Right renal cortex interstitium (tissue), 3 donors: ENCODE results near the gene RNF166. TPM values are rescaled to one million over a fixed set of nuclear protein-coding genes. Genes with fewer than 3 reads are reported as not detected.

Experiments
- DNase-seq, 3 donors: peaks; one replicate each; pipeline ENCODE4 v3.0.0-alpha.2; 2013; ENCODE audit warnings: low read depth in 3 of 3, low spot score in 2 of 3
- polyA plus RNA-seq, 3 donors: library from polyadenylated mRNA; unstranded; fragments of 120-200 nt; gene quantifications; one replicate each; pipeline ENCODE4 v1.2.1, GENCODE V29; 2013; ENCODE audit not compliant: insufficient read length in 3 of 3

Gene RNF166
- polyA plus RNA-seq, 3 donors: 13.2 to 15.2 (median 14.2) TPM

DNA sequence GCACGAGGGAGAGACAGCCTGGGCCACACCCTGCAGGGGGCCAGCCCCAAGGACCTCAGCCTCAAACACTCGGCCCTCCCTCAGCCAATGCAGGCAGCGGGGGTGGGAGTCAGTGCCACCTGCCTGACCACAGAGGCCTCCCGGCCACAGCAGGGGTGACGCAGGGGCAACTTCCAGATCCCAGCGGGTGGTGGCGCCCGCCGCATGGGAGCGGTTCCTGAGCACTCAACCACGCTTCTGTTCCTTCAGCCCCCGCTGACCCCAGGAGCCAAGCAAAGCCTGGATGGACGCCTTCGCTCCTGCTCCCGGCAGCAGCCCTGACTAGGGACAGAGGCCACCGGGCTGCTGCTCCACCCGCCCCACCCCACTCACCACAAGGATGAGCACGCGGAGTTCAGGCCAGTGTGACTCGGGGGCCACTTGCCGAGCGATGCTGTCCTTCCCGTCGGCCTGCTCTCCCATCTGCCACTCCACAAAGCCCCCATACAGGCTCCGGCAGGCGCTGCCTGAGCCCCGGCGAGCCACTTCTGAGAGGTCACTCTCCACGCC, 50.4 kb downstream of the RNF166 start:
- DNase-seq: no peak

- no peak for DNase-seq
Measured at GRCh38 chr16:88655053-88655732, 51.0 kb downstream of the RNF166 start.

DNA sequence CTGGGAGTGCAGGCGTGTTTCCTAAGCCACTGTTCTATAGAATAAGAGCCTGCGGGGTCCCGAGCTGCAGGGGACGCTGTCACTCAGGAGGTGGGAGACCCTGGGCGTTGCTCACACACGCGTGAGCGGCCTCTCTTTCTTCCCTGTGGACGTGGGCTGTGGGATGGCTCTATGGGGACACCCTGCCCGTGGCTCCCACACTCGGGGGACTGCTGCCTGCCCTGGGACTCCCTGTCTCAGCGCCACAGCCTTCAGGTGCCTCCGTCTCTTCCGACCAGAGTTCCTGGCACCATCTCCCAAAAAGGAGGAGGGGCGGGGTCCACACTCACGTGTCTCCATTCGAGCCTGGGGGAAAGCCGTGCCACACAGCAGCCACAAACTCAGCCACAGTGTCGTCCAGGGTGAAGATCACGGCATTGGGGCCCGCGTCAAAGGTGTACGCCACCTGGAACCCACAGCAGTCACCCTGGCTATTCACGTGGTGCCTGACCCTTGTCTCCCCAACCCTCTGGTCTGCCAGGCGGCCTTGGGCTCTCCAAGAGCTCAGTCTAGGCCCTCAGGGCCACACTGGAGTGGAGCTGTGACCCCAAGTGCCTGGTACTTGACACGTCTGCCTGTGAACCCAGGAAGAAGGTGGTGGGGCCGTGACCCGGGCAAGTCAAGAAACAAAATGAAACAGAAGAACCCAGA, 51.7 kb downstream of the RNF166 start:
- no peak for DNase-seq

- no peak for DNase-seq
Measured at GRCh38 chr16:88653596-88654362, 52.4 kb downstream of the RNF166 start.

DNA sequence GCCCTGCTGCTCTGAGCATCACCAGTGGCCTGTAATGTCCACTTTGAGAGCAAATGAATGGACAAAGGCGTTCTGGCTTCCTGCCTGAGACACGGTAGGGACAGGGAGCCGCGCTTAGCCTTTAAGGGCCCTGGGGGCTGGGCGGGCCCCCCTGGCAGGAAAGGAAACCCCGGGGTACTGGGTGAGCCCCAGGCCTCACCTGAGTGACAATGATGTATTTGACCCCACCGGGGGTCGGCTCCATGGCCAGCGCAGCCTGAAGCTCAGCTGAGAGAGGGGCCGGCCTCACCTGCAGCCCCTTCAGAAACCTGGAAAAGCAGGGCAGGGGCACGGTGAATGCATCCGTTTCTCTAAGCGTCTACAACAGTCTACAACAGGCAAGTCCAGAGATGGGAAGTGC, 53.1 kb downstream of the RNF166 start:
- no peak for DNase-seq

DNA sequence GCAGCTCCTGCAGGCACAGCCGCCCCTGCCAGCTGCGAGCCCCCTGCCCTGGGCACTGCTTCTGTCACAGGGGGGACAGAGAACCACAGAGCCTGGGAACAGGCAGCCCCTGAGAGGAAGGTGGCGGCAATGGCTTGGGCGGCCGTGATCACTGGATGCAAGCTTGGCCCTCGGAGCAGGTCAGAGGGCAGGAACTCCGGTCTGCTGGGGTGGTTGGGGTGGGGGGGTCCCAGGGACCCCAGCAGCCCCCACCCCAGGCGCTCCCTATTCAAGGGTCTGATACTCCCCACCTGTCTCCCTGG, 53.5 kb downstream of the RNF166 start:
- DNase-seq: no peak

- DNase-seq: no peak
Measured at GRCh38 chr16:88651989-88652761, 54.0 kb downstream of the RNF166 start.

DNA sequence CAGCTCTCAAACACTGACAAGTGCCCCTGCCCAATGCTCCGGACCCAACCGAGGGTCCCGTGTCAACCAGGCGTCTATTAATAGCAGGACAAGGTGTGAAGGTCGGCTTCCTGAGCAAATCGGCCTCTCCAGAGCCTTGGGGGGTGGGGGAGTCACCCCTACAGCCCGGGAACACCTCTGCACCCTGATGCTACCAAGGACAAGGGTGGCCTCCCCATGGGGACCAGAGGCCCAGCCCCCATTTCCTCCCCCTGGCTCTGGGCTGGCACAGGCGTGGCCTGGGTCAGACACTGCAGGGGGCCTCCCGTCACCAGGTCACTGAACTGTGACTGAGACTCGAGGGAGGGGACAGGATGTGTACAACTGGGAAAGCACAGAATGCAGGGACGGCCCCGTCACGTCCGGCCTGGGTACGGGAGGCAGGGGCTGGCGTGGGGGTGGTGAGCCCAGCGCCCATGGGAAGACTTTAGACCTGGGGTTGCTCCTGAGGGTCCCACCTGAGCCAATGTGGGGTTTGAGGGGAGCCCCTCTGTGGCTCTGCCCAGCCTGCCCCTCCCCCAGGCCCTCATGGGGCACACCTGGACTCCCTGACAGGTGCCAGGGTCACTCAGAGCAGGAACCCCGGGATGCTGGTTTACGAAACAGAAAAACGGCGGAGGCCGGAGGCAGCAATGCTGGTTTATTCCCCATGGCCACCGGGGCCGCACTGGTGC, 54.8 kb downstream of the RNF166 start:
- DNase-seq: no peak

- no peak for DNase-seq
Measured at GRCh38 chr16:88650749-88651275, 55.4 kb downstream of the RNF166 start, which contains the start of gene CYBA. Gene CYBA (minus strand): TSS chr16:88651053. CDS start chr16:88651013, 40 bp downstream.

DNA sequence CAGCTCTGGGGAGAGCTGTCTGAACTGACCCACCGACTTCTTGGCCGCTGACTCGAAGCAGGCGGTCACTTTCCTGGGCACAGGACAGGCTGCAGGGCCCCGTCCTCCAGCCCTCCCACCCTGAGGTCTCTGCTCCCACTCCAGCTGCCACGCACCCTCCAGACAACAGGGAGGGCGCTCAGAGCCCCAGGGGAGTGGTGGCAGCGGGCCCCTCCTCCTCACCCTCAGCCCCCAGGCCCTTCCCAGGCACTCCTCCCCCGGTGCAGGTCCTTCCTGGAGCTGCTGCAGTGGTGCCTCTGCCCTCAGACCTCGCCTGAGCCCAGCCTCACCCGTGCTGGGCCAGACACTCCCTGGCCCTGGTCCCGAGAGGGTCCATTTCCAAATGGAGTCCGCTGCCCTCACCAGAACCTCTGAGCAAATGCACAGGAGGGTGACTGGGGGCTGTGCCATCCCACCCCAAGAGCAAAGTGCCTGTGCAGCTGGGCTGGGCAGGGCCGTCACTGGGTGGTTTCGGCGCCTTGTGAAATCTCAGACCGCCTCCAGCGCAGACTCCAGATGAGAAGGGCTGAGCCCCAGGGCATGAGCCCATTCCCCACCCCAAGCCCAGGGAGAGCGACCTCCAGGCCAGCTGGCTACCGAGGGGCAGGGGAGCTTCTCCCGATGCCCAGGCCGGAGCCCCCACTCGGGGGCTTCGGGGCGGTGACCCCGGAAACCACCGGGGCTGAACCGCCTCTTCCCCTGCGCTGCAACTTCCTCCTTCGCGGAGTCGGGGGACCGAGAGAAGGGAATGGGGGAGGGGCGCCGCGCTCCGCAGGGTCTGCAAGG, 56.1 kb downstream of the RNF166 start:
- no peak for DNase-seq

GRCh38 chr16:88649195-88649923, 56.8 kb downstream of the RNF166 start:
- no peak for DNase-seq

DNA sequence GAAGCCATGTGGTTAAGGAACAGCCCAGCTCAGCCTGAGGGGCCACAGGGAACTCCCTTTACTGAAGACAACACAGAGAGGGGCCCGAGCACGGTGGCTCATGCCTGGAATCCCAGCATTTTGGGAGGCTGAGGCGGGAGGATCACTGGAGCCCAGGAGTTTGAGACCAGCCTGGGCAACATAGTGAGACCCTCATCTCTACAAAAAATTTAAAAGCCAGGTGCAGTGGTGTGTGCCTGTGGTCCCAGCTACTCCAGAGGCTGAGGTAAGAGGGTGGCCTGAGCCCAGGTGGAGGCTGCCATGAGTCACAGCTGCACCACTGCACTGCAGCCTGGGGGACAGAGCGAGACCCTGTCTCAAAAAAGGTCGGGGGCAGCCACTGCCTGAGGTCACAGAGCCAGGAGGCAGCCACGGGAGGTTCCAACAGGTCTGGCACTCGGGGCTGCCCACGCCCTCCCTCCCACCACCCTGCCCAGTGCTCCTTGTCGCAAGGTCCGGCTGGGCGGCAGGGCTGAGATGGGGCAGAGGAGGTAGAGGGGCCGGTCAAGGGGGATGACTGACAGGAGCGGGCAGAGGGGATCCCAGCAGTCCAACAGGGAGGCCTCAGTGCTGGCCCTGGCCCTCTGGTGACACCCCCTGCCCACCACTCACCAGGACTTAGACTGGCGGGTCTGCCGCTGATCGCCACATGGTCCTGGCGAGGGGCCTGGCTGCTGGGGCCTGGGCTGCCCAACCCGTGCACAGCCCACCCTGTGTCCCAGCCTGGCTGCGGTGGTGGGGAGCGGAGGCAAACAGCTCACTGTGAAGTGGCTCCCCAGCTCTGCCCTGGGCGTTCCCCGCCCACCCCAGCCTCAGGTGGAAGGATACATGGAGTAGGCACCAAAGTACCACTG, 58.8 kb downstream of the RNF166 start:
- no peak for DNase-seq

Other genes with a start within 250 kb of the RNF166 start
- 10 to 100 TPM; 27.1 to 29.6 (median 29.2) TPM for gene ZC3H18, start 136.0 kb downstream of the RNF166 start, polyA plus RNA-seq
- not detected for gene IL17C, start 67.8 kb downstream of the RNF166 start, polyA plus RNA-seq
- gene CYBA, start 55.4 kb downstream of the RNF166 start, polyA plus RNA-seq: 100 to 1,000 TPM in 1 of 3 donors, 10 to 100 TPM in 2; 71.7 to 102 (median 87.1) TPM
- 10 to 100 TPM; 21.6 to 24.3 (median 24.0) TPM for gene MVD, start 43.3 kb downstream of the RNF166 start, polyA plus RNA-seq
- under 1 TPM; 0.42 to 0.62 (median 0.47) TPM for gene SNAI3, start 19.9 kb downstream of the RNF166 start, polyA plus RNA-seq
- gene CTU2, start 95 bp upstream of the RNF166 start, polyA plus RNA-seq: 10 to 100 TPM in 2 of 3 donors, 1 to 10 TPM in 1; 8.7 to 11.2 (median 10.1) TPM
- gene PIEZO1, start 78.8 kb upstream of the RNF166 start, polyA plus RNA-seq: 10 to 100 TPM; 22.6 to 33.4 (median 25.0) TPM
- 10 to 100 TPM in 2 of 3 donors, 1 to 10 TPM in 1; 9.7 to 13.7 (median 10.5) TPM for gene CDT1, start 97.4 kb upstream of the RNF166 start, polyA plus RNA-seq
- 10 to 100 TPM; 67.9 to 78.8 (median 68.8) TPM for gene APRT, start 105.5 kb upstream of the RNF166 start, polyA plus RNA-seq
- gene GALNS, start 150.5 kb upstream of the RNF166 start, polyA plus RNA-seq: 10 to 100 TPM; 17.1 to 19.2 (median 18.6) TPM
- 100 to 1,000 TPM in 1 of 3 donors, 10 to 100 TPM in 2; 82.1 to 103 (median 89.1) TPM for gene TRAPPC2L, start 150.7 kb upstream of the RNF166 start, polyA plus RNA-seq
- gene PABPN1L, start 160.3 kb upstream of the RNF166 start, polyA plus RNA-seq: not detected